Transverse colon (tissue), 4 donors: ENCODE measurements around the gene SMARCC1.

ENCODE experiments used
- CTCF ChIP-seq, 5 experiments: fragments of 200-600 bp in 3 of 5; fragments of 450-650 bp in 2 of 5; sonication (generic) in 3 of 5; IDR thresholded peaks; 1 replicate in 2 of 5; 2 replicates in 3 of 5; pipeline ENCODE4 v1.5.1; 2016 to 2017; ENCODE audit warnings: antibody characterized with exemption in 5 of 5, inconsistent platforms in 3 of 5, mild to moderate bottlenecking in 2 of 5, moderate library complexity in 1 of 5
- EP300 ChIP-seq: sonication (generic); formaldehyde crosslinking; IDR thresholded peaks from one replicate; pipeline ENCODE4 v1.6.1; 2017; ENCODE audit warnings: antibody characterized with exemption, low read depth
- POLR2A ChIP-seq: fragments of 450-650 bp; IDR thresholded peaks from one replicate; pipeline ENCODE4 v1.6.1; 2016; ENCODE audit warnings: antibody characterized with exemption, mild to moderate bottlenecking, moderate library complexity
- POLR2AphosphoS5 ChIP-seq, 3 donors: sonication (generic); formaldehyde crosslinking; IDR thresholded peaks; one replicate each; pipeline ENCODE4 v1.6.1; 2016; ENCODE audit warnings: antibody characterized with exemption in 3 of 3

- TF ChIP-seq CTCF (IDR thresholded peaks at IDR 0.05) (no peak), POLR2A (no peak), POLR2AphosphoS5 (IDR thresholded peaks at IDR 0.05) (no peak), EP300 (no peak)
Observed at GRCh38 chr3:47804577-47804976, 22.9 kb upstream of the SMARCC1 start.
